SK-N-SH (cell line): Measurements from ENCODE around the gene PRPS1. TPM values are rescaled to one million over a fixed set of nuclear protein-coding genes. Genes with fewer than 3 reads are reported as not detected.

Experiments
- CTCF ChIA-PET: fragments of 300-600, 350-600 bp; formaldehyde crosslinking; extraction: SDS; loops from one replicate; lab custom pipeline; 2021; lab: Yijun Ruan, JAX
- POLR2A ChIA-PET: fragments of 350-600 bp; sonication (Branson Sonifier 250); formaldehyde crosslinking; extraction: SDS; loops from one replicate; lab custom pipeline; 2020; ENCODE audit warnings: antibody characterized with exemption, inconsistent platforms; lab: Yijun Ruan, JAX
- DNase-seq: peaks from one replicate; pipeline ENCODE4 v3.0.0; 2012
- H2AFZ ChIP-seq: fragments of 200-600 bp; sonication (generic); 2 replicates; pipeline ENCODE4 v1.8.1; 2016; ENCODE audit warnings: antibody characterized with exemption, mild to moderate bottlenecking, low read depth
- H3F3A ChIP-seq: fragments of 200-600 bp; sonication (generic); replicated peaks from 2 replicates; pipeline ENCODE3; 2016; ENCODE audit warnings: antibody characterized with exemption, mild to moderate bottlenecking; ENCODE audit not compliant: insufficient read depth
- H3K27ac ChIP-seq, 2 experiments: fragments of 200-500 bp in 1 of 2; fragments of 200-600 bp in 1 of 2; sonication (Bioruptor generic) in 1 of 2; sonication (generic), shearing (Covaris generic) in 1 of 2; 2 replicates each; pipeline versions ENCODE4 v1.5.1 to v1.6.1; 2014 to 2016; ENCODE audit warnings: low read depth in 2 of 2, inconsistent platforms in 1 of 2, low read length in 1 of 2, mild to moderate bottlenecking in 1 of 2, mixed read lengths in 1 of 2
- H3K27me3 ChIP-seq: fragments of 200-600 bp; sonication (generic), shearing (Covaris generic); 2 replicates; pipeline ENCODE4 v1.6.1; 2016; ENCODE audit warnings: mixed run types; ENCODE audit not compliant: insufficient read depth
- H3K36me3 ChIP-seq, 2 experiments: fragments of 200-500 bp in 1 of 2; fragments of 200-600 bp in 1 of 2; sonication (Bioruptor generic) in 1 of 2; sonication (generic) in 1 of 2; replicated peaks in 1 of 2; 2 replicates each; pipeline versions ENCODE3 to v1.5.1; 2014 to 2016; ENCODE audit warnings: low read length in 1 of 2, mild to moderate bottlenecking in 1 of 2; ENCODE audit not compliant: insufficient read depth in 2 of 2, control insufficient read depth in 1 of 2
- H3K4me1 ChIP-seq, 2 experiments: fragments of 200-500 bp in 1 of 2; fragments of 200-600 bp in 1 of 2; sonication (Bioruptor generic) in 1 of 2; sonication (generic), shearing (Covaris generic) in 1 of 2; 2 replicates each; pipeline versions ENCODE4 v1.5.1 to v1.6.1; 2014 to 2016; ENCODE audit warnings: low read depth in 1 of 2, low read length in 1 of 2, mixed run types in 1 of 2; ENCODE audit not compliant: insufficient read depth in 2 of 2, control insufficient read depth in 1 of 2
- H3K4me2 ChIP-seq: fragments of 200-600 bp; sonication (generic), shearing (Covaris generic); 2 replicates; pipeline ENCODE4 v1.6.1; 2017; ENCODE audit warnings: mixed run types
- H3K4me3 ChIP-seq, 2 experiments: fragments of 200-500 bp in 1 of 2; fragments of 200-600 bp in 1 of 2; sonication (Bioruptor generic) in 1 of 2; sonication (generic), shearing (Covaris generic) in 1 of 2; 2 replicates each; pipeline versions ENCODE4 v1.5.1 to v1.8.1; 2014 to 2016; ENCODE audit warnings: low read depth in 2 of 2, inconsistent platforms in 1 of 2, low read length in 1 of 2, mild to moderate bottlenecking in 1 of 2, mixed read lengths in 1 of 2, moderate library complexity in 1 of 2
- H3K79me2 ChIP-seq: fragments of 200-600 bp; sonication (generic); 2 replicates; pipeline ENCODE4 v1.8.1; 2017; ENCODE audit warnings: mild to moderate bottlenecking; ENCODE audit not compliant: insufficient read depth
- H3K9ac ChIP-seq: fragments of 200-600 bp; sonication (generic); 2 replicates; pipeline ENCODE4 v1.6.1; 2017; ENCODE audit warnings: mixed run types
- H3K9me2 ChIP-seq: fragments of 200-600 bp; sonication (generic); 2 replicates; pipeline ENCODE4 v1.6.1; 2017; ENCODE audit warnings: mixed run types
- H3K9me3 ChIP-seq: fragments of 200-600 bp; sonication (generic); 2 replicates; pipeline ENCODE4 v1.6.1; 2017; ENCODE audit warnings: mixed run types, mild to moderate bottlenecking, moderate library complexity
- H4K20me1 ChIP-seq: fragments of 200-600 bp; sonication (generic); 2 replicates; pipeline ENCODE4 v1.6.1; 2017; ENCODE audit warnings: mild to moderate bottlenecking, mixed run types; ENCODE audit not compliant: insufficient read depth
- ELF1 ChIP-seq: IDR thresholded peaks from 2 replicates; pipeline ENCODE4 v1.4.0; 2012
- EZH2phosphoT487 ChIP-seq: fragments of 200-600 bp; sonication (generic); IDR thresholded peaks from 2 replicates; pipeline ENCODE4 v1.6.1; 2017; ENCODE audit warnings: low read depth, mixed run types, mild to moderate bottlenecking, antibody characterized with exemption, moderate library complexity, borderline replicate concordance
- FOSL2 ChIP-seq: IDR thresholded peaks from 2 replicates; pipeline ENCODE4 v1.4.0; 2012; ENCODE audit warnings: low read depth, mild to moderate bottlenecking, moderate library complexity, borderline replicate concordance
- FOXJ3 ChIP-seq: sonication (generic); formaldehyde crosslinking; IDR thresholded peaks from 2 replicates; pipeline ENCODE4 v1.5.1; 2020; ENCODE audit warnings: mild to moderate bottlenecking, missing genetic modification reagents
- FOXM1 ChIP-seq: IDR thresholded peaks from 2 replicates; pipeline ENCODE4 v1.4.0; 2012; ENCODE audit warnings: low read depth, mild to moderate bottlenecking
- GABPA ChIP-seq: IDR thresholded peaks from 2 replicates; pipeline ENCODE4 v1.4.0; 2012; ENCODE audit warnings: low read depth, mild to moderate bottlenecking
- GATA2 ChIP-seq: sonication (generic); formaldehyde crosslinking; IDR thresholded peaks from 2 replicates; pipeline ENCODE4 v1.5.0; 2020; ENCODE audit warnings: mild to moderate bottlenecking, missing genetic modification reagents
- JUND ChIP-seq: IDR thresholded peaks from 2 replicates; pipeline ENCODE4 v1.4.0; 2012
- MAX ChIP-seq: IDR thresholded peaks from 2 replicates; pipeline ENCODE4 v1.4.0; 2012; ENCODE audit warnings: low read depth
- MXI1 ChIP-seq: IDR thresholded peaks from 2 replicates; pipeline ENCODE4 v1.6.1; 2012; ENCODE audit warnings: mild to moderate bottlenecking, low read depth, low read length, improper control_type of control experiment
- RCOR1 ChIP-seq: fragments of 150-350 bp; IDR thresholded peaks from 2 replicates; pipeline ENCODE4 v1.6.1; 2017; ENCODE audit warnings: antibody characterized with exemption, low read length
- SIN3A ChIP-seq: IDR thresholded peaks from 2 replicates; pipeline ENCODE4 v1.6.1; 2012; ENCODE audit warnings: low read depth, mild to moderate bottlenecking, low read length, moderate library complexity, borderline replicate concordance
- SMC3 ChIP-seq: IDR thresholded peaks from 2 replicates; pipeline ENCODE4 v1.6.1; 2012; ENCODE audit warnings: low read depth, low read length, improper control_type of control experiment
- TAF1 ChIP-seq: IDR thresholded peaks from 2 replicates; pipeline ENCODE4 v1.6.1; 2012; ENCODE audit warnings: low read depth, mild to moderate bottlenecking, low read length, moderate library complexity, borderline replicate concordance
- USF1 ChIP-seq: IDR thresholded peaks from 2 replicates; pipeline ENCODE4 v1.4.0; 2012; ENCODE audit warnings: low read depth, borderline replicate concordance
- USF2 ChIP-seq: fragments of 150-350 bp; IDR thresholded peaks from 2 replicates; pipeline ENCODE4 v1.6.1; 2017; ENCODE audit warnings: antibody characterized with exemption, low read length, low read depth, borderline replicate concordance
- WGBS: methylation state at CpG from one replicate; pipeline ENCODE4 v1.1.6; 2017; ENCODE audit warnings: low lambda C conversion rate; 5-methylcytosine and 5-hydroxymethylcytosine counted together
- polyA plus RNA-seq, 3 experiments: library from polyadenylated mRNA; depleted of rRNA; stranded (reverse); fragments of >200 nt; gene quantifications; 2 replicates each; pipeline ENCODE4 v1.2.3, GENCODE V29; 2012
- TF ChIP-seq, protein P1 (sequence below): IDR thresholded peaks from 2 replicates; pipeline ENCODE4 v1.4.0; 2012; ENCODE audit warnings: low read depth, borderline replicate concordance
- TF ChIP-seq, protein P2 (sequence below): fragments of 150-350 bp; IDR thresholded peaks from 2 replicates; pipeline ENCODE4 v1.6.1; 2016; ENCODE audit warnings: mild to moderate bottlenecking, low read depth, low read length
- TF ChIP-seq, protein P3 (sequence below): IDR thresholded peaks from 2 replicates; pipeline ENCODE4 v1.6.1; 2012; ENCODE audit warnings: mild to moderate bottlenecking, low read depth, low read length, moderate library complexity

PRPS1 gene
- polyA plus RNA-seq, 1 of the 3 experiments (the other 2 are of a cell fraction): 42.3 TPM

- POLR2A ChIA-PET: no interaction called here
- H3K4me1 ChIP-seq: no peaks in the 10 kb centered on the region
- H2AFZ ChIP-seq: no peak overlapping the region
- H3K9me2 ChIP-seq: no peaks in the 10 kb centered on the region
- peaks cover 5 to 7% of the 10 kb centered on the region in 2 experiments for H3K36me3 ChIP-seq
- H3K9ac ChIP-seq: no peak overlapping the region
- CTCF ChIA-PET: no interaction called here
- H3F3A ChIP-seq: no peaks in the 10 kb centered on the region
- DNase-seq: no peak
- TF ChIP-seq GABPA: no peak
- TF ChIP-seq EZH2phosphoT487: no peak
- TF ChIP-seq JUND: no peak
- TF ChIP-seq, protein P1, sequence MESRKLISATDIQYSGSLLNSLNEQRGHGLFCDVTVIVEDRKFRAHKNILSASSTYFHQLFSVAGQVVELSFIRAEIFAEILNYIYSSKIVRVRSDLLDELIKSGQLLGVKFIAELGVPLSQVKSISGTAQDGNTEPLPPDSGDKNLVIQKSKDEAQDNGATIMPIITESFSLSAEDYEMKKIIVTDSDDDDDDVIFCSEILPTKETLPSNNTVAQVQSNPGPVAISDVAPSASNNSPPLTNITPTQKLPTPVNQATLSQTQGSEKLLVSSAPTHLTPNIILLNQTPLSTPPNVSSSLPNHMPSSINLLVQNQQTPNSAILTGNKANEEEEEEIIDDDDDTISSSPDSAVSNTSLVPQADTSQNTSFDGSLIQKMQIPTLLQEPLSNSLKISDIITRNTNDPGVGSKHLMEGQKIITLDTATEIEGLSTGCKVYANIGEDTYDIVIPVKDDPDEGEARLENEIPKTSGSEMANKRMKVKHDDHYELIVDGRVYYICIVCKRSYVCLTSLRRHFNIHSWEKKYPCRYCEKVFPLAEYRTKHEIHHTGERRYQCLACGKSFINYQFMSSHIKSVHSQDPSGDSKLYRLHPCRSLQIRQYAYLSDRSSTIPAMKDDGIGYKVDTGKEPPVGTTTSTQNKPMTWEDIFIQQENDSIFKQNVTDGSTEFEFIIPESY: no peak
- no peak for TF ChIP-seq GATA2 (CRISPR knock-in tag)
- no peak for TF ChIP-seq SIN3A
- no peak for TF ChIP-seq MAX
- TF ChIP-seq SMC3: no peak
- no peak for TF ChIP-seq ELF1
- TF ChIP-seq USF2: no peak
- TF ChIP-seq TAF1: no peak
- no peak for TF ChIP-seq RCOR1
- TF ChIP-seq FOXM1: no peak
- no peak for TF ChIP-seq MXI1
- TF ChIP-seq, protein P2, sequence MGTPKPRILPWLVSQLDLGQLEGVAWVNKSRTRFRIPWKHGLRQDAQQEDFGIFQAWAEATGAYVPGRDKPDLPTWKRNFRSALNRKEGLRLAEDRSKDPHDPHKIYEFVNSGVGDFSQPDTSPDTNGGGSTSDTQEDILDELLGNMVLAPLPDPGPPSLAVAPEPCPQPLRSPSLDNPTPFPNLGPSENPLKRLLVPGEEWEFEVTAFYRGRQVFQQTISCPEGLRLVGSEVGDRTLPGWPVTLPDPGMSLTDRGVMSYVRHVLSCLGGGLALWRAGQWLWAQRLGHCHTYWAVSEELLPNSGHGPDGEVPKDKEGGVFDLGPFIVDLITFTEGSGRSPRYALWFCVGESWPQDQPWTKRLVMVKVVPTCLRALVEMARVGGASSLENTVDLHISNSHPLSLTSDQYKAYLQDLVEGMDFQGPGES: no peak
- TF ChIP-seq FOXJ3: no peak
- TF ChIP-seq FOSL2: no peak
- TF ChIP-seq, protein P3, sequence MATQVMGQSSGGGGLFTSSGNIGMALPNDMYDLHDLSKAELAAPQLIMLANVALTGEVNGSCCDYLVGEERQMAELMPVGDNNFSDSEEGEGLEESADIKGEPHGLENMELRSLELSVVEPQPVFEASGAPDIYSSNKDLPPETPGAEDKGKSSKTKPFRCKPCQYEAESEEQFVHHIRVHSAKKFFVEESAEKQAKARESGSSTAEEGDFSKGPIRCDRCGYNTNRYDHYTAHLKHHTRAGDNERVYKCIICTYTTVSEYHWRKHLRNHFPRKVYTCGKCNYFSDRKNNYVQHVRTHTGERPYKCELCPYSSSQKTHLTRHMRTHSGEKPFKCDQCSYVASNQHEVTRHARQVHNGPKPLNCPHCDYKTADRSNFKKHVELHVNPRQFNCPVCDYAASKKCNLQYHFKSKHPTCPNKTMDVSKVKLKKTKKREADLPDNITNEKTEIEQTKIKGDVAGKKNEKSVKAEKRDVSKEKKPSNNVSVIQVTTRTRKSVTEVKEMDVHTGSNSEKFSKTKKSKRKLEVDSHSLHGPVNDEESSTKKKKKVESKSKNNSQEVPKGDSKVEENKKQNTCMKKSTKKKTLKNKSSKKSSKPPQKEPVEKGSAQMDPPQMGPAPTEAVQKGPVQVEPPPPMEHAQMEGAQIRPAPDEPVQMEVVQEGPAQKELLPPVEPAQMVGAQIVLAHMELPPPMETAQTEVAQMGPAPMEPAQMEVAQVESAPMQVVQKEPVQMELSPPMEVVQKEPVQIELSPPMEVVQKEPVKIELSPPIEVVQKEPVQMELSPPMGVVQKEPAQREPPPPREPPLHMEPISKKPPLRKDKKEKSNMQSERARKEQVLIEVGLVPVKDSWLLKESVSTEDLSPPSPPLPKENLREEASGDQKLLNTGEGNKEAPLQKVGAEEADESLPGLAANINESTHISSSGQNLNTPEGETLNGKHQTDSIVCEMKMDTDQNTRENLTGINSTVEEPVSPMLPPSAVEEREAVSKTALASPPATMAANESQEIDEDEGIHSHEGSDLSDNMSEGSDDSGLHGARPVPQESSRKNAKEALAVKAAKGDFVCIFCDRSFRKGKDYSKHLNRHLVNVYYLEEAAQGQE: no peak
- no peak for TF ChIP-seq USF1
- no peaks in the 10 kb centered on the region; the same call in 1 of the 2 replicates for H3K27me3 ChIP-seq
- no peaks in the 10 kb centered on the region for H3K79me2 ChIP-seq
- H3K9me3 ChIP-seq: no peaks in the 10 kb centered on the region
- H4K20me1 ChIP-seq: no peaks in the 10 kb centered on the region
- WGBS: 47% methylated on average over 2 of the region's 2 CpGs
- H3K4me3 ChIP-seq: no peak overlapping the region
- H3K27ac ChIP-seq: no peak overlapping the region
- no peak overlapping the region for H3K4me2 ChIP-seq
These were observed 18.4 kb downstream of the PRPS1 start for GRCh38 chrX:107646735-107647134.
